HG02623 (cell line): Measurements from ENCODE around the gene EXD3.

Source experiments
- ATAC-seq: cut with Tn5 transposase; IDR thresholded peaks from one replicate; pipeline ENCODE4 v1.9.1; 2021; ENCODE audit warnings: moderate library complexity; ENCODE audit not compliant: unreplicated experiment

Gene EXD3

DNA sequence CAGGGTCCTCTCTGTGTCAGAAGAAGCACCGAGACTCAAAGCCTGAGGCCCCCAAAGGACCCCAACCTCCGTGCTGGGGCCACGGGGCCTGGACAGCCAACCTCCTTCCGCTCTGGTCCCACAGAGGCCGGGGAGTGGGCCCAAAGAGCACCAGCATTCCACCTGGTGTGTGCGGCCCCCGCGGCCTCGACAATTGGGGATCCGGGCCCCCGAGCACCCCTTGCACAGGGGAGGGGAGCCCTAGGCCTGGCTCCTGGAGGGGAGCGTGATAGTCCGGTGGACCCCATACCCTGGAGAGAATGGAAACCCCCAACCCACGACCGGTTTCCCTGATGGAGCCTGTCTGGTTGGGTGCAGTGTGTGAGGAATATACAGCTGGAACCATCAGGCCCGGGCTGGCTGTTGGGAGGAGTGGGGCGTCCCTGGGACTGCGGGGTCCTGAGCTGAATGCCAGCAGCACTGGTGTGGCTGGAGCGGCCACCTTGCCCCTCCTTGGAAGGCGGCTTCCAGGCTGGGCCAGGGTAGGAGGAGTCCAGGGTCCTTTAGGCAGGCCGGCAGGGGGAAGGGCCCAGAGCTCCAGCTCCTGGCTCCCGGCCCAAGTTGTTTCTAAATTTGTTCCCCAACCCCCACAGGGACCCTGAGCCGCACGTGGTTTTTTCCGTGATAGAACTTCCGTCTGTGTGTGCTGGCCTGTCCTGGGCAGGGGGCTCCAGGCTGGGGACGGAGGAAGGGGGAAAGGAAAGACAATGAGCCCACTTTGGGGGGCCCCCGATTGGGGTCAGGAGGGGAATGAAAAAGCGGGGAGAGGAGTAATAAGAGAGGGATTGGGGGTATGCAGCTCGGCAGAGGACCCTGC lies 146.3 kb downstream of the EXD3 start:
- ATAC-seq: no peak

DNA sequence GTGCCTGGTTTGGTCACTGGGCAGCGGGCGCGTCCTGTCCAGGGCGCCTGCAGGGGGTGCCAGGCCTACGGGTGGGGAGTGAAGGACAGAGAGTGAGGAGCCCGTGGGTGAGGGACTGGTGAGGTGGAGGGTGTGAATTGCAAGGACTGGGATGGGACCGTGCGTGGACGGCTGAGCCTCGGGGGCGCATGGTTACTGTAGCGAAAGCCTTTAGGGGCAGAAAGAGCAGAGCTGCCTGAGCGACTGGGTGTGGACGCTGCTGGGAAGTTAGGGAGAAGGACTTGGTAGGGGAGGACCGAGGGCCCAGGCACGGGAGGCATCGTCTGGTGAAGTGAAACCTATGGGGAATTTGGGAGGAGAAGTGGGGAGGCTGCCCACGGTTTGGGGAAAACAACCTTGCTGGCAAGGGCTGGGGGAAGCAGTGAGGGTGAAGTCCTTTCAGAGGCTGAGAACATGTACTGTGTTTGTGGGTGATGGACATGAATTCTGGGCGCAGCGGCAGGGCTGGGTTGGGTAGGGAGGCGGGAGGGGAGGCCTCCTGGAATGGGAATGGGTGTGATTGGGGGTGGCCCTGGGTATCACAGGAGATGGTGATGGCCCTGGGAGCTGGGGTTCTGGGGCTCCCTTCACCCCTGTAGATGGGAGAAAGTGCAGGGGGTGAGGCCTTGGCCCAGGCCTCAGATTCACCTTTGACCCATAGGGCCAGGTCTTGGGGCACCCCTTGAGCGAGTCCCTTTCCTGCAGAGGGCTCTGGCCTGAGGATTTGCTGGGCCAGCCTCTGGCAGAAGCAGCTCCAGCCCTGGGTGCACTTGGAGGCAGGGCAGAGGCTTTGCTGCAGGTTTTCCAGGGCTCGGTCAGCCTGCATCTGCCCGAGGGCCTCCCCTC lies 147.1 kb downstream of the EXD3 start:
- no peak for ATAC-seq

DNA sequence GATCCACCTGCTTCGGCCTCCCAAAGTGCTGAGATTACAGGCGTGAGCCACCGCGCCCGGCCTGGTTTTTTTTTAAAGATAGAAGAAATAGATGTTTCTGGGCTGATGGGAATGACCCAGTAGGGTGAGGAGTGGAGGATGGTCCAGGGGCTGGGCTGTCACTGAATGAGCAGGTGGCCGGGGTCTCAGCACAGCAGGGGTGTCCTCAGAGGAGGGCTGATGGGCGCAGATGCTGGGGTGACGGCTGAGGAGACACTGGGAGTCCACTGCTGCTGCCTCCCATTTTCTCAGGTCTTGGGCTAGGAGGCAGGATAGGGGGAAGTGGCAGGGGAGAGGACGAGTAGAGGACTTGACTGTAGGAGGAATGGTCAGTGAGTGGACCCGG lies 147.8 kb downstream of the EXD3 start:
- ATAC-seq: no peak

DNA sequence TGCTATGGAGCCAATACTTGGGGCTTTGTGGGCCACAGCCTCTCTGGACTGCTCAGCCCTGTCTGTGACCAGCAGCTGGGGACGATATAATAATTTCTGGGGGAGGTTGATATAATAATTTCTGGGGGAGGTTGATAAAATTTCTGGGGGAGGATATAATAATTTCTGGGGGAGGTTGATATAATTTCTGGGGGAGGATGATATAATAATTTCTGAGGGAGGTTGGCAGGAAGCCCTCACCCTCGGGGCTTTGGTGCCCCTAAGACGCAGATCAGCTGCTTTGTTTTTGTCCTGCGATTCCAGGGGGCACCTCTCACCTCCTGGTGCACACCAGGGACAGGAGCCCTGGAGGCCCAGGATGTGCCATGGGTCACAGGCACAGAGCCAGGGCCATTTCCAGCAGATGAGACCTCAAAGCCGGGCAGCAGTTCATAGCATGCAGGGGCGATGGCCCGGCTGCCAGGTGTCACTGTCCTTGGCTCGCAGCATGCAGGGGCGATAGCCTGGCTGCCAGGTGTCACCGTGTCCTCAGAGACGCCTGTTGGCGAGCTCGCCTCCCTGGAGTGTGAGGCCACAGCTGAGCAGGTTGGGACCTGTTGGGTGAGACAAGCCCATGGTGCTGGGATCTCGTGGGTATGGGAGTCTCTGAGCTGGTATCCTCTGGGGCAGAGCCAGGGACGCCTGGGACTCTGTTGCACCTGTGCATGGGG lies 149.2 kb downstream of the EXD3 start:
- ATAC-seq: no peak

DNA sequence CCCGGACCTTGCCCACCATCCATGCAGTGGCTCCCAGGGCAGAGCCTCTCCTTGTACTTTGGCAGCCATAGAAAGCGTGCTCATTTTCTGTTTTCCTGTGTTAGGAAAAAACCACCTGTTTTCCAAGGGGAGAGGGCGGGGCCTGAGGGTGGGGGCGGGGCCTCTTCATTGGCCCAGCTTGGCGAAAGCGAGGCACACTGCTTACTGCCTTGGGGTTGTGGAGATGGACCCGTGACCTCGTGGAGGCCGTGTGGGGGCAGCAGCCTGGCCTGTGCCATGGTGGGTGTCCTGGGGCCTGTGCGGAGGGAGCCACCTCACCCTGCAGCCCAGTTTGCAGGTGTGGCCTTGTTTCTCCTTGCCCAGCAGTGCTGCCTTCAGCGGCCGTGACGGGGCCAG lies 149.9 kb downstream of the EXD3 start:
- ATAC-seq: no peak

DNA sequence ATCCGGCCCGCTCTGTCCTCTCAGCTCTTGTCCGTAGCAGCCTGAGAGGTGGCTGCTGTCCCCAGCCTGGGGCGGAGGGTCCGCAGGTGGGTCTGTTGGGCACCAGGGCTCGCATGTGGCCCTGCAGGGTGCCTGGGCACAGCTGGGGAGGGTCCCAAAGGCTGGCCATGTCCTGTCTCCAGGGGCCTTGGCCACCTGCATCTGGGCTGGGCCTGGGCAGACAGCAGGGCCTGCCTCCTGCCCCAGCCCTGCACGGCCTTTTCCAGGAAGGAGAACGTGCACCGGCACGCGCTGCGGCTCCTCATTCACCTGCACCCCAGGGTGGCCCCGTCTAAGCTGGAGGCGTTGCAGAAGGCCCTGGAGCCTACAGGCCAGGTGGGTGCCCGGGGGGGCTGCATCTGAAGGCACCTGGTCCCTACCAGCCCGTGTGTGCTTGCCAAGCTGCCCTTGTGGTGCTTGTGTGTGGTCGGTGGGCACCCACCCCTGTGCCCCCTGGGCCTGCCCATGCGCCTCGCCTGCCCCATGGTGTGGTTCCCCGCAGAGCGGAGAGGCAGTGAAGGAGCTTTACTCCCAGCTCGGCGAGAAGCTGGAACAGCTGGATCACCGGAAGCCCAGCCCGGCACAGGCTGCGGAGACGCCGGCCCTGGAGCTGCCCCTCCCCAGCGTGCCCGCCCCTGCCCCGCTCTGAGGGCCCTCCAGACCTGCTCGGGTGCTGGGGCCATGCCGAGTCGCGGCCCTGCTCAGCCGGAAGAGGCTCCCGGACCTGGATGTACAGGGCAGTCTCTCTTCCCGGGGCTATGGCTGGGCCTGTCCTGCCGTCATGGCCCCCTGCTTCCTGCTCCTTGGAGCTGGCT lies 150.5 kb downstream of the EXD3 start:
- ATAC-seq: no peak

DNA sequence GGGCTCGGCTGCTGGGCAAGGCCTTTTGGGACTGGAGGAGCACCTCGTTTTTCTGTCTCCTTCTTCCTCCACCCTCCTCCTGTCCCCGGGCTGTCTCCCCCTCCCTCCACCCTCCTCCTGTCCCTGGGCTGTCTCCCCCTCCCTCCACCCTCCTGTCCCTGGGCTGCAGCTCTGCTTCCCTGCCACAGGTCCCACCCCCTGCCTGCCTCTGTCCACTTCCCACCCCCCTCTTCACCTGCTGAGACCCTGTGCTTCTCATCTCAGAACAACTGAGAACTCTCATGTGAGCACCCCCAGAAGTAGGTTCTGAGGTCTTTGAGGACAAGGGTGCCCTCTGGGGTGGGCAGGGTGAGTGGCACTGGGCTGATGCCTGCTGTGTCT lies 151.3 kb downstream of the EXD3 start:
- ATAC-seq: no peak

DNA sequence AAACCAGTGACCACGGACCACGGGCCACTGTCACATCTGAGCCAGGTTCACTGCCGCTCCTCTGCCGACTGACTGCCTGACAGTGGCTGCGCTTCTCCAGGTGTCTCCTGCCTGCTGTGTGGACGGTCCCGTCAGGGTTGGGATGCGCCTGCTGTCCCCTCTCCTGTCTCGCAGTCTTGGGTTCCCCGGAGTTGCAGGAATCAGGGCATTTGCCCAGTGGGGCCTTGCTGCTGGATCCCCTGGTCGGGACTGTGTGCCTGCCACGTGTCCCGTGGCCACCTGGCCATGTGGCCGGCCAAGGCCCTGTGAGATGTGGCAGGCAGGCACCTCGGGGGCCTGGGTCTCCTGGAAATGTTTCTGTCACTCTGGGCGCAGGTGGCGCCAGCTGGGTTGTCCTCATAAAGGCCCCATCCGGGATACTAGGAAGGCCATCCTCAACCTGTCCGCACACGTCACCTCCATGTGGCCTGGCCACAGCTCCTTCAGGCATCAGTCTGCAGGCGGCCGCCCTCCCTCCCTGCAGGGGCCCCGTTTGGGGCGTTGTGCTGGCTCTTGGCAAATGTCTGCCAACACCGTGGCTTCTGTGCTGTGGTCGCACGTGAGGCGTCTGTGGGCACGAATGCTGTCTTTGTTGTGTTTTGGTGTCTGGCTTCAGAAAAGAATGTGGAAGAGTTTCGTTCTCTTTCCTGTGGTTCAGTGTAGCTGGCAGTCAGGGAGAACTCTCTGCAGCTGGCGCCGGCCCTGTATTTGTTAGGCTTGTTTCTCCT lies 151.8 kb downstream of the EXD3 start:
- ATAC-seq: no peak

DNA sequence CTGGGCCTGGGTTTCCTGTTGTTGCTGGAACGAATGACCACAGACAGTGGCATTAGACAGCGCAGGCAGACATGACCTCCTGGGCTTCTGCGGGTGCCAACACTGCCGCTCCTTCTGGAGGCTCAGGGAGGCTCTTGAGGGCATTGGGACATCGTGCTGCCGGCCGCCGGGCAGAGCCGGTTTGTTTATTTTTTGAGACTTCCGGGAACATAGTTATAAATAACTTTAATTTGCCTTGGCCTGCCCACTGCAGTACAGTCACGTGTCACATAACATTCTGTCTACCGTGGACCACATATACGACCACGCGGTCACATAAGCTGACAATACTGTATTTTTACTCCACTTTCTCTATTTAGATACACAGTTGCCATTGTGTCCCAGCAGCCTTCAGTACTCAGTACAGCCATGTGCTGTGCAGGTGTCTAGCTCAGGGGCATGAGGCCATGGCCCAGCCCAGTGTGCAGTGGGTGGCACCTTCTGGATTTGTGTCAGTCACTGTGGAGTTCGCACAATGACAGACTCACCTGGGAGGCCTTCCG lies 153.7 kb downstream of the EXD3 start:
- no peak for ATAC-seq

DNA sequence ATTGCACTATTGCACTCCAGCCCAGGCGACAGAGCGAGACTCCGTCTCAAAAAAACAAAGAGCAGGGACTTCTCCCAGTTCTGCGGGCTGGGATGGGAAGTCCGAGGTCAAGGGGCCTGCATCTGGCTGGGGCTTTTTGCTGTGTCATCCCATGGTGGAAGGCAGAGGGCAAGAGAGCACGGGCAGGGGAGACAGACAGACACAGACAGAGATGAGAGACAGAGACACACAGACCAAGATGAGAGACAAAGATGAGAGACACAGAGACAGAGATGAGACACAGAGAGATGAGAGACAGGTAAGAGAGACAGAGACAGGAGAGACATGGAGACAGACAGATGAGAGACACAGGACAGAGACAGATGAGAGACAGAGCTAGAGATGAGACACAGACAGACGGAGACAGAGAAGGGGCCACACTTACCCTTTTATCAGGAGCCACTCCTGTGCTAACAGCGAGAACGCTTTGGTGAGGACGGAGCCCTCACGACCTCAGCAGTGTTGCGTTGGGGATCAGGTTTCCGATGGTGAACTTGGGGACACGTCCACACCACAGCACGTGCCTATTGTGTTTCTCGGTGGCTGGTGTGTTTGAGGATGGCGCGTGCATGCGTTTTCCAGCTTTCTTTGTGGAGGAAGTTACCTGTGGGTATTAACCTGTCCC lies 154.3 kb downstream of the EXD3 start:
- ATAC-seq: no peak

DNA sequence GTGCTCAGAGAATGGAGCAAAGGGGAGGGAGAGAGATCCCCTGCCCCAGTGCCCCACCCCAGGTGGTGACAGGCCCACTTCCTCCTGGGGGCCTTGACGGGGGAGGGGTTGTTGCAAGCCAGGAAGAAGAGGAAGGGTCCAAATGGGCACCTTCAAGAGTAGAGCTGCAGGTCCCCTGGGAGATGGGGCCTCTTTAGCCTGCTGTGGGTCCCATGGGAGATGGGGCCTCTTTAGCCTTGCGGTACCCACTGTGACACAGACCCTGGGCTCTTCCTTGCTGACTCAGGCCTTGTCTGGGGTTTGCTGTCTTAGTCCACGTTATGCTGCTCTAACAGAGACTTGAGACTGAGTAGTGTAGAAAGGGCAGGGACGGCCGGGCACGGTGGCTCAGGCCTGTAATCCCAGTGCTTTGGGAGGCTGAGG lies 155.0 kb downstream of the EXD3 start:
- ATAC-seq: no peak

DNA sequence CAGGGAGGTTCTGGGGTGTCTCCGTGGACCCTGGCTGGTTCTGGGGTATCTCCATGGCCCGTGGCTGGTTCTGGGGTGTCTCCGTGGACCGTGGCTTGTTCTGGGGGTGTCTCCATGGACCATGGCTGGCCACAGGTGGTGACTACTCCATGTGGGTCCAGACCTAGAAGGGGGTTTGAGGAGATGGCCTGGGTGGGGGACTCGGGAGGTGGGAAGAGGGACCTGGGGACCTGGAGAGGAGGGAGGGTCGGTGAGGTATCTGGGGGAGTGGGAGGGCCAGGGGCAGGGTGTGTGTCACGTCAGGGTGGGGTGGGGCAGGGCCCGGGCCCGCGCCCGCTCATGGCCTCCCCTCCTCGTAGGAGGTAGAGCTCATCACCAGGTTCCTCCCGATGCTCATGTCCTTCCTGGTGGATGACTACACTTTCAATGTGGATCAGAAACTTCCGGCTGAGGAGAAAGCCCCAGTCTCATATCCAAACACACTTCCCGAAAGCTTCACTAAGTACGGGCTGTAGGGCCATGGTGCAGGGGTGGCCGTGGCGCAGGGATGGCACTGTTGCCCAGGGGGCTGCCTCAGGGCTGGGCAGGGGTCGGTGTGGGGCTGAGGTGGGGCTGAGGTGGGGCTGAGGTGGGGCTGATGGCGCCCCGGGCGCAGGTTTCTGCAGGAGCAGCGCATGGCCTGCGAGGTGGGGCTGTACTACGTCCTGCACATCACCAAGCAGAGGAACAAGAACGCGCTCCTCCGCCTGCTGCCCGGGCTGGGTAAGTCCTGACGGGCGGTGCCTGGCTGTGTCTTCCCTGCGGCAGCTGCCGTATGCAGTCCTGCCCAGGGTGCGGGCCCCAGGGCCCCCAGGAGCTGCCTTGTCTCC lies 156.1 kb downstream of the EXD3 start:
- ATAC-seq: no peak

DNA sequence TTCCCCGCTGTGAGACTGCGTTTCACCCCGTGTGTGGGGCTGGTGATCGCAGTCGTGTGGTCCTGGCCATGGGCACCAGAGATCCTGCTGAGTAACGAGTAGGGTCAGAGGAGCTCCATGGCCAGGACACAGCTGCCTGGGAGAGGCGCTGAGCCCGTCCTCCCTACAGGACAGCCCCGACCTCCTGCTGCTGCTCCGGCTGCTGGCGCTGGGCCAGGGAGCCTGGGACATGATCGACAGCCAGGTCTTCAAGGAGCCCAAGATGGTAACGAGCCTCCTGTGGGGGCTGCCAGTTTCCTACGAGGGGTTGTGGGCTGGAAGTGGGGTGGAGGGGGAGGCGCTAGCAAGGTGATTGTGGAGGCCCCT lies 156.8 kb downstream of the EXD3 start:
- ATAC-seq: no peak

DNA sequence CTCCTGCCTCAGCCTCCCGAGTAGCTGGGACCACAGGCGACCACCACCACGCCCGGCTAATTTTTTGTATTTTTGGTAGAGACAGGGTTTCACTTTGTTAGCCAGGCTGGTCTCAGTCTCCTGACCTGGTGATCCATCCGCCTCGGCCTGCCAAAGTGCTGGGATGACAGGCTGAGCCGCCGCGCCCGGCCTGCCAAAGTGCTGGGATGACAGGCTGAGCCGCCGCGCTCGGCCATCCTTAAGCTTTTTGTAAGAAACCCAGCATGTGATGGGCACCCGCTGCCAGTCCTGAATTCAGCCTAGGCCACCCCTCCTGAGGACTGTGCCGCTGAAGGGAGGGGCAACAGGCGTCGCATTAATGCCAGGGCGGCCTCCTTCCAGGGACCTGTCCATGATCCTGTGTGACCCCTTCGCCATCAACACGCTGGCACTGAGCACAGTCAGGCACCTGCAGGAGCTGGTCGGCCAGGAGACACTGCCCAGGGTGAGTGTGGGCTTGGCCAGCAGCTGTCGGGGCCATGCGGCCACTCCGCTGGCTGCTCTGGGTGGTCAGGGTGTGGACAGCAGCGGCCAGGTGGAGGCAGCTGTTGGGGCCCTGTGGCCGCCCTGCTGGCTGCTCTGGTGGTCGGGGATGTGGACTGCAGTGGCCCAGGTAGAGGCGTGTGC lies 157.3 kb downstream of the EXD3 start:
- ATAC-seq: no peak

DNA sequence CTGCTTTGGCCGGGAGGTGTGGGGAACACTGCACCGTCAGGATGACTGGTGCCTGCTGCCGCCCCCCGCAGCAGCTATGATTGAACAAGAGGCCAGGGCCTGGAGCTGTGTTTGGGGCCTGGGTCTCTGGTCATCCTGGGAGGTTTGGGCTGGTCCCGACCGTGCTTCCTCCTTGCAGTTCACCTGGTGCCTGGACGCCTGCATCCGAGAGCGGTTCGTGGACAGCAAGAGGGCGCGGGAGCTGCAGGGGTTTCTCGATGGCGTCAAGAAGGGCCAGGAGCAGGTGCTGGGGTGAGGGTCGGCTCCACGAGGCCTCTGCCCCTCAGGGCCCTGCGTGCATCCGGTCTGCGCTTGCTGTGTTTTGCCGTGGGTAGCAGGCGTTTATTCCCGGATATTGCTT lies 158.9 kb downstream of the EXD3 start:
- ATAC-seq: no peak

DNA sequence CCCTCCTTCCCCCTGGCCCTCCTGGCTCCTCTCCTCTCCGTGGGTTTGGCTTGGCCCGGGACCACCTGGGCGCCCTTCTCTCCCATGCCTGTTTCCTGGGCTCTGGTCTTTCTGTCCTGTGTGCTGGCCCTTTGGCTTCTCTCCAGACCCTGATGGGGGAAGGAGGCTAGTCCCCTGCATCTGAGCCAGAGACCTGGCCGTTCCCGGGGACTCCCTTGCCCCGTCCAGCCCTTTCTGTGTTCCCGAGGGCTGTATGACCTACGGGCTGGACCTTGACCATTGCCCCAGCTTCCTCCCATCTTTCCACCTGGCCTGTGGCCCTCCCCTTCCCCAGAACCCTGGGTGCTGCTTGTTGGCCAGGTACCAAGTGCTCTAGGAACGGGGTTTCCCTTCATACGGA lies 159.5 kb downstream of the EXD3 start:
- no peak for ATAC-seq

DNA sequence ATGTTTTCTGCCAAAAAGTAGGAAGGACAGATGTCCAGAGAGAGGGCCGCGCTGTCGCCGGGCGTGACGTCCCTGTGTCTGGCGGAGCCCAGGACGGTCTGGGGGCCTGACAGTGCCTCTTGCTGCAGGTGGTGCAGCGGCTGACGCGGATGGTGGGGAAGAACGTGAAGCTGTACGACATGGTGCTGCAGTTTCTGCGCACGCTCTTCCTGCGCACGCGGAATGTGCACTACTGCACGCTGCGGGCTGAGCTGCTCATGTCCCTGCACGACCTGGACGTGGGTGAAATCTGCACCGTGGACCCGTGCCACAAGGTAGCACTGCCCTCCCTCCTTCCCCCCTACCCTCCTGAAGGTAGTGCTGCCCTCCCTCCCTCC lies 160.1 kb downstream of the EXD3 start:
- ATAC-seq: no peak
